TTC549 (cell line): ENCODE results near the gene PLA2G4E.

ENCODE experiments used
- FAIRE-seq: peaks from 2 replicates; lab custom pipeline; 2012; peaks lifted over from hg19 to GRCh38; lab: Jason Lieb, UNC

The PLA2G4E gene

DNA sequence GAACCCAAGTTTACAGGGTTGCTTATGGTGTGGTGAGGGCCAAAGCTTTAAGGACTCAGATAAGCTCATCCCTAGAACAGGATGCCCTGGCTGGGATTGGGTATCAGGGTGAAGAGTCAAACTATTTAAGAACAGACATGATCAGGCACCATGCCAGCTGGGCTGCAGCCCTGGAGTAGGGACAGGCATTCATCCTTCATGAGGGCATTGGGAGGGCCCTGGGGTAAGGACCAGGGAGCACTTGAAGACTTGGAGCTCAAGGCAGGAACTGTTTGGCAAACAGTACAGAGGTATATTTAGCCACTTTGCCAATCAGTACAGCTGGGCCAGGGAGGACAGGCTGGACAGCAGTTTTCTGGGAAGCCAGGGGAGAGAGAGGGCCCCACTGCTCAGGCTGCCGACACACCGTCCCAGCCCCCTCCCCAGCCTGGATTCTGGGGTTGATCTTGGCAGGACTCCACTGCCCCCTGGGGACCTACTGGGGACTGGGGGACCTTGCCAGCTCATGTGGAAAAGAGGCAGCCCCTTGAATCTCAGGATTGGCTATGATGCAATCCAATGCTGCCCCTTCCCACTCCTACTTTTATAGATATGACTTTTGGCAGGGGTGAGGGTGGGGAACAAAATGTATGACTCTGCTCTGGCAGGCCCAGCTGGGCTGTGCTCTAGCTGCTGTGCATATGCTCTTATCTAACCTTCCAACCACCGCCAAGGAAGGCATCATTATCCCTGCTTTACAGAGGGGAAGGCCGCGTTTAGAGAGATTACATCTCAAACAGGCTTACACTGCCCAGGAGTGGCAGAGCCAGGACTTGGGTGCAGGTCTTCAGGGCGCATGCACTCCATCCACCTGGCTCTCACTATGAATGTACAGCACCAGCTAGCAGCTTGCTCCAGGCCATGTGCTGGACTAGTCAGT, 2.3 kb downstream of the PLA2G4E start:
- FAIRE-seq = no peak

DNA sequence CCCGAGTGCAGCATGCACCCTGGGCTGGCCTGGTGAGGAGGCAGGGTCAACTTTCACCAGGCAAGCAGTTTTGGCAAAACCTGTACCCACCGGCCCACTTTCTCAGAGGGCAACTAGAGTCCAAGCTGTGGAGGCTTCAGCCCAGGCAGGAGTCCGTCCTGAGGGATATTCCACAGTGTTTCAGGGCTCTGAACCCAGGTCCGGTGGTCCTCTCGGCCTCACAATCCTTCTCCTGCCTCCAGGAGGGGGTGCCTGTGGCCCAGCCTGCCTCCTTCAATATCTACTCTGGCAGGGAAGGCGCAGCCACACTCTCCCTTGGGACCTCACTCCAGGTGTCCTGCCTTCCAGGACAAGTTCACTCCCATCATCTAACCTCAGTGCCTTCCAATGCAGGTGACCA, 3.9 kb downstream of the PLA2G4E start:
- FAIRE-seq = no peak

DNA sequence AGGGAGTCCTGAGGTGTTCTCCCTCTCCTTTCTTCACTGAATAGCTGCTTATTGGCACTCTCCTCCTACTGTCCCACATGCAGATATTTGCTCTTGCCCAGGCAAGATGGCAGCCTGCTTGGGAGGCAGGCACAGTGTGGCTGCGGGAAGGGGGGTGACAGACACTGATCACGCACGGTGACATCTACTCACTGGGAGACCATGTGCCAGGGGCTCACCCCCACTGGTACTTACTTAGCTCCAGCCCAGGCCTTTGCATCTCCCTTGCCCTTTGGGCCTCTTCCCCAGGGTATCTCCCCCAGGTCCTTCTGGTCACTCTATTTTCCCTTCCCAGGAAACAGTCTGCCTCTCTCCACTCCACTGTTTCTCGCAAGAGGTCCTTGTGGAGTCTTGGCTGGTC, 6.4 kb downstream of the PLA2G4E start:
- FAIRE-seq = no peak

DNA sequence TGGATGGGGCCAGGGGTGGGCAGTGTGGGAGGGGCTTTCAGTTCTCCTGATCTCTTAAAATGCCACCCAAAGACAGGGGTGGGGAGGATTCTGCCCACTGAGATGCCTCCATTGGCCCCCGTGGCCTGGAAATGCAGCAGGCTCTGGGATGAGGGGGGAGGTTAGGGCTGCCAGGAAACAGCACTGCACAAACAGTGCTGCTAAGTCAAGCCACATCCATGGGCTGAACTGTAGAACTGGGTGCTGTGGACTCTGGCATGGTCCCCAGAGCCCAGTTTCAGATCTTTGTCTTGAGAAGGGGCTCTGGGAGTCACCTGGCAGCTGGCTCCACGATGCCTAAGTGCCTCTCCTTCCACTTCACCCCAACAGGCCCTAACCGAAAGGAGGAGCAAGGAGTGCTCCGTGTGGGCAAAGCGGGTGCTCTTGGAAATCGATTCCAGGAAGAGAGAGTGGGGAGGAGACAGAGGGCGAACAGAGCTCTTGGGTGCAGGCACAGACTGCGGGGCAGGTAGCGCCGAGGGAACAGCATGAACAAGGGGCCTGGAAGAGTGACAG, 7.8 kb downstream of the PLA2G4E start:
- FAIRE-seq = no peak

DNA sequence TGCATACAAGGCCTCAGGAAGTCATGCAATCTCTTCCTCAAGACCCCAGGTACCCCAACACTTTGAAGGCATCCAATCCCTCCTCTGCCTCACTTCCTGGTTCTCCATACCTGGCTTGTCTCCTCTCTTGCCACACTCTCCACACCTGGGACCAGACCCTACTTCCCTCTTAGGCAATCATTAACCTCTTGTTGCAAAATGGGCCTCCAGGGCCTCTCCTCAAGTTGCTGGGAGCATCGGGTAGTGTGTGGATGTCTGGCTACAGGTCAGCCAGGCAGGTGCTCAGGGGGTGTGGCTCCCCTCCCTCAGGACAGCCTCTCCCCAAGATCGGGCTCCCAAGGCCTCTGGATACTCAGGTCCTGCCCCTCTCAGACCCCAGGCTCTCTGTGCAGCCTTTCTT, 8.6 kb downstream of the PLA2G4E start:
- FAIRE-seq = no peak

DNA sequence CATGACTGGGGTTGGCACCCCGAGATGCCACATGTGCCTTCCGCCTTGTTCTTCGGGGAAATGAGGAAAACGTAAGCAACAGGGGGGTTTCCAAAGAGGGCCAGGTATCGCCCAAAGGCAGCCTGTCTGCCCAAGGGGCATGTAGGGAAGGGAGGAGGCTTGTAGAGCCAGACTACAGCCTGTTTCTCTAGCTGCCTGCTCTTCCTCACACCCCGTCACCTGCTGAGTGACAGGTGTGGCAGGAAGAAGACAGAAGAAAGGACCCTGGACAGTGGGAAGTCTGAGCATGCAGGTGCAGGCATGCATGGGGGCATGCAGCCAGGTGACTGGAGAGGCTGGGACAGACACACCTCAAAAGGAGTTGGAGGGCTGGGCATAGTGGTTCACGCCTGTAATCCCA, 9.8 kb downstream of the PLA2G4E start:
- FAIRE-seq = no peak

DNA sequence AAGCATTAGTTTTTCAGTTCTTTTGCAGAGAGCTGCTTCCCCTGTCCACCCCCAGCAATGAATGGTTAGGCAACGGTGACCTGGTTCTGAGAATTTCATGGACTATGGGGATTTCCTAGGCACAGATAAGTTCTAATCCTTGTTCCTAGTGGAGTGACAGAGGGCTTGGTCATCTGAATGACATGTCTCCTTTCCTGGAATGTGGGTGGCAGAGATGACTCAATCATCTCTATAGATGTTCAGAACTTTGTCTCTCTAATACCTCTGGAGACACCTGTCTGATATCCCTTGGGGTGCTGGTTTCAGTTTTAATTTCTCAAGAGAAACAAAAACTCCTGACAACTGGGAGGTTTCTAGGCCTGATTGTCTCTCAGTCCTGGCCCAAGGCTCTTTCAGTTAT, 10.4 kb downstream of the PLA2G4E start:
- FAIRE-seq = no peak

DNA sequence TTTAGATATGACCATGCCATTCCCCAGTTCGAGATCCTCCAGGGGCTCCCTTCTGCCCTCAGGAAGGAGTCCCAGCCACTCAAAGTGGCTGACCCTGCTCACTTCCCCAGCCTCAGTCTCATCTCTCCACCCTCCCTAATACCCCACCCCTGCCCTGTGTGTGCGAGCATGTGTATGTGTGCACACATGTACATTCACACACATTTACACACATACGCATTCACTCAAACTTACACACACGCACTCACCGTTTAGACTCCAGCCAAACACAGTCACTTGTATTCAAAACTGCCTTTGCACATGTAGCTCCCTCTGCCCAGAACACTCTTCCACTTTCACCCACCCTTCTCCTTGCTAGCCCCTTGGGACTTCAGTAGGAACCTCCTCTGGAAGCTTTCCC, 11.4 kb downstream of the PLA2G4E start:
- no peak for FAIRE-seq

DNA sequence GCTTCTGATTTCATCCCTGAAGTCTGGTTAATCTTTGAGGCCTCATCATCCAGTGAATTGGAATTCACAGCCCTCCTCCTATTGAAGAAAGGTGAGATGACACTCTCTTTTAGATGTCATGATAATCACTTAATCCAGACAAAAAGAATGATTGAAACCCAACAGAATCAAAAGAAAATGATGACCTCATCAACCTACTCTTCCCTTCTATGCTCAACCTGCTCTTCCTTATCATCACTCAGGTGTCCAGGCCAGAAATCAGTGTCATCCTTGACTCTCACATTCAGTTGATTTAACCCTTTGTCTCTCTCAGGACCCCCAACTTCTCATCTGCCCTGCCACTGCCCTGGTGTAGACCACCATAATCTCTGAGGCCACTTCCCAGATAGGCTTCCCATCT, 11.8 kb downstream of the PLA2G4E start:
- FAIRE-seq = no peak

DNA sequence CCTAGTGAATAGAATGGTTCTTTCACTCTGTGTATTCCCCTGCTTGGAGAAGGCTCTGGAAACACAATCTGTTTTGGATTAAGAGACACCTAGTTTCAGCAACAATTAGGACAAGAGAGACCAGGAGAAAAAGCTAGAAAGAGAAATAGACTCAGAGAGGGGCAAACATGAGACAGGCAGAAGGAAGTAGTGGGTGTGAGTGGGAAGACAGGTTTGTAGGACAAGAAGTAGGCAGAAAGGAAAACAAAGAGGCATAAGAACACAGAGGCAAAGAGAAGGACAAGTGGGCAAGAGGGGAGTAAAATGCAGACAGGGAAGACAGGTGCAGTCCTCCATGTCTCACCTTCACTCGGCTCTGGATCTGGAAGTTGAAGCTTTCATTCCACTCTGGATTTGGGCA, 13.5 kb downstream of the PLA2G4E start:
- FAIRE-seq = no peak

DNA sequence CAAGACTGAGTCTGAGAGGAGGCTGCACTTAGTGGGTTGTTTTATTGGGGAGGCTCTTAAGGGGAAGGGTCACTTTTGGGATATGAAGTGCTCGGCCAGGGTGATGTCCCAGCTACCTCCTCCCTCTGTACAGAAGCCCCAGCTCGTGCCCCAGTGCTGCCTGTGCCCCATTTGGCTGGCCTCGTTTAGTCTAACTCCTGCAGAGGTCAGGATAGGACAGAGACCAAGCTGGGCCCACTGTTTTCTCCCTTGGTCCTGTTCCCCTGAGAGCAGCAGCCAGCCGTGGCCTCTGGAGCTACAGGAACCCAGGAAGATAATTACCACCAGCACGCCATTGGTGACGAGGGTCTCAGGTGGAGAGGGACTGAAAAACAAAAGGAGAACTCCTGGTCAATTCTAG, 18.5 kb downstream of the PLA2G4E start:
- no peak for FAIRE-seq

DNA sequence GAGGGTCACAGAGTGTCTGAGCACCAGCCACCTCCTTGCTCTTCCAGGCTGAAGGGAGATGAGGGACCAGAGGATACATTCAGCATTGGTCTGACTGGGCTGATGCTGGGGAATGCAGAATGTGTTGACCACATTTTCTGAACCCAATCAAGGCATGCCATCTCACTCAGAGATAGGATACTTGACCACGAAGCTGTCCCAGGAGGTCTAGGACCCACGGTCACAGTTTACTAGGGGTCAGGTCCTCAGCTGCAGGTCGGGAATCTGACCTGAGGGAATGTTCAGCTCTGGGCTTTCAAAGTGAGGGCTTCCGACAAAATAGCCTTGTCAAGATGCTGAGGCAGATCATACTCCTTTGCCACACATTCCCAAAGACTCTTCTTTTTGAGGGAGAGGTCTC, 19.6 kb downstream of the PLA2G4E start:
- no peak for FAIRE-seq

DNA sequence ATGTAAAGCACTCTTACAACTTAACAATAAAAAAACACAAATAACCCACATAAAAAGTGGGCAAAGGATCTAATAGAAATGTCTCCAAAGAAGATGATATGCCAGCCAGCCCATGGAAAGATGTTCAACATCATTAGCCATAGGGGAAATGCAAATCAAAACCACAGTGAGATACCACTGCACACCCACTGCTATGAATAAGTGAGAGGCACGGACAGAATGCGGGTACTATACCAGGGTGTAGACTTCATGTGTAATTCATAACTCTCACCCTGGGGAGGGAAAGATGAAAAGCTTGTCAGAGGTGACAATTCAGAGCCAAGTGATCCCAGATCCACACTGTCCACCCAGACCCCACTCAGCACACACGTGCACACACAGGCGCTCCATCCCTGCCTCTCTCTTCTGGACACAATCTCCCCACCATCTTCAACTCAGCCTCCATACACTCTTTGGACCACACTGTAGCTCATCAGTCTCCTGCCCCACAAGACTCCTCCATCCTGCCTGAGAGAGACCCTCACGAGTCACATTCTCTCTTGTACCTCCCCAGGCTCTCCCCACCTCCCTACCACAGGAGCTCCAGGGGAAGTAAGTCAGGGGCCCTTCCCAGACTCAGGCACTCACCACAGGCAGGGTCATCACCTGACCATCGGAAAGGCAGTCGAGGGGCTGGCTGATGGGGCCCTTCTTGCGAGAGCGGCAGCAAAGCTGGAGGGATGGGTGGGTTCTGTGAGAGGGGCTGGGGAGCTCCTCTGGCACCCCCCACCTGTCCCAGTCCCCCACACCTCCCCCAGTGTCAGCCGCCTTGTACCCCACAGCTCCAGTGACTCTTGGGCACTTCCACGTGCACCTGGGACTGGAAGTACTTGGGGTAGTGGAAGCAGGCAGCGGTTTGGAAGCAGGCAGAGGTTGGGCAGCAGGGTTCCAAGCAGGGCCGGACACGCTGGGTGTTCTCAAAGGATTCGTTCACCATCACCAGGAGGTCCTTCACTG, 21.3 kb downstream of the PLA2G4E start:
- FAIRE-seq = no peak

DNA sequence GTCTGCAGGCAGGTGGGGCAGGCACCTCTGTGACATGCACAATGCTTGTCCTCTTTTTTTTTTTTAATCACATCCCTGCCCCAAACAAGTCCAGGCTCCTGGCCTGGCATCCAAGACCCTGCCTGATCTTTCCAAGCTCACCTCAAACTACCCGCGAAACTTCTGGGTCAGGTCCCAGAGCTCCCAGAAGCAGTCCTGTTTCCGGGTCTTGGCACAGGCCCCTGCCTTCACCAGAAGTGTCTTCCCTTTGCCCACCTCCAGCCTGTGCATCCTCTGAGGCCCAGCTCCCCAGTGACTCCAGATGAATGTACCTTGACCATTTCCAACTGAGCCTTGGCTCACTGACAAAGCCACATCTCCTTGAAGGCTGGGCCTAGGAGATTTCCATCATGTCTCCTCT, 23.0 kb downstream of the PLA2G4E start:
- no peak for FAIRE-seq

DNA sequence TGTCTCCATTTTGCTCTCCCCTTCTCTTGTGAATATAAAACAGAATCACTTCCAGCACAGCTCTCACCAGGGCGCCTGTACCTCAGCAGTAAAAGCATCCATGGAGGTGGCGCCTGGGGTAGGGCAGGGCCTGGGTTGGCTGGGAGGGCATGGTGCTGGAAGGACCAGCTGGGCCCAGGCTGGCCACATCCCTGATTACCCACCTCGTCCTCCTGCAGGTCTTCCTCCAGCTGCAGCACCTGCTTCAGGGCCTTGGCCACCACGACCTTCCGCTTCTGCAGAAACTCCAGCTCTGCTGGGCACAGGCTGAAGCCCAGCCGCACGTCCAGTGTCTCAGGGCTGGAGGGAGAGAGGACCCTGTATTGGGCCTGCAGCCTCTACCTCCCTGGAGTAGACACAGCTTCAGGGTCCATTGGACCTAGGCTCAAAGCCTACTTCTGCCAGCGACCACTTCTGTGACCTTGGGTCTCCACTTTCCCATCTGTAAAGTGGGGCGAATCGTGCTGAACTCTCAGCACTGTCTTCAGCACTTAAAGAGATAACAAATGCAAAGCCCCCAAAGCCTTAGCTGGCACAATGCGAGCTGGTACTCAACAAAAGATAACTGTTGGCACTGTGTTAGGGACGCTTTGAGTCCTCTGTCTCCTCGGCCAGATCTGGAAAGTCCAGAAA, 23.8 kb downstream of the PLA2G4E start:
- FAIRE-seq = no peak

DNA sequence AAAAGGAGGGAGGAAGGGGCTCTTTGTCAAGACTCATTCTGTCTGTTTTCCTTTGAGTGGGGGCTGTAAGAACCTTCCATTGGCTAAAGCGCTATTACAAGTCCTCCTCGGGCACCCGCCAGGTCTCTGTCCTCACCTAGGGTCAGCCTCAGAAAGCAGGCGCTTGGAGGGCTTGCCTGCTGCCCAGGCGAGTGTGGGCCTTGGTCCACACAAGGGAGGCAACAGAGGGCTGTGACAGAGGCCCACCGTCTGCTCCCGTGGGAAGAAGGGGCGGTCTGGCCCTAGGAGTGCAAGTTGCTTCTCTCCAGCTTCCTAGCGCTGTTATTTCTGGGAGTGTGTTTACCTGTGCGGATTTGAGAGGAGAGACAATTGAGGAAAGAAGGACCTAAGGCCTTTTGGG, 24.5 kb downstream of the PLA2G4E start:
- no peak for FAIRE-seq

DNA sequence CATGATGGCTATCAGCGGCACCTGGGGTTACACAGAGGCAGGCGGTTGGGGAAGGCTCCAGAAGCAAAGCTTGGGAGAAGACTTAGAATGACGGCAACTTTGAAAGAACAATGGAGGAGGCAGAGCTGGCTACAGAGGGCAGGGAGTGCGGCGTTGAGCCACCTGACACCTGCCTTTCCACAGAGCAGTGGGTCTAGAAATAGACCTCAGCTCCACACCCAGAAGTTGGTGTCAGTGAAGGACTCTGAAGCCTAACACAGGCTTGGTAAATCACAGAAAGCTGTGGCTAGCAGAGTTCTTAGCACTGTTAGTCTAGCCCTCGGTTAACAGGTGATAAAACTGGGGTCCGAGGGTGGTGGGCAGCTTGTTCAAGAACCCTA, 25.4 kb downstream of the PLA2G4E start:
- FAIRE-seq = no peak

DNA sequence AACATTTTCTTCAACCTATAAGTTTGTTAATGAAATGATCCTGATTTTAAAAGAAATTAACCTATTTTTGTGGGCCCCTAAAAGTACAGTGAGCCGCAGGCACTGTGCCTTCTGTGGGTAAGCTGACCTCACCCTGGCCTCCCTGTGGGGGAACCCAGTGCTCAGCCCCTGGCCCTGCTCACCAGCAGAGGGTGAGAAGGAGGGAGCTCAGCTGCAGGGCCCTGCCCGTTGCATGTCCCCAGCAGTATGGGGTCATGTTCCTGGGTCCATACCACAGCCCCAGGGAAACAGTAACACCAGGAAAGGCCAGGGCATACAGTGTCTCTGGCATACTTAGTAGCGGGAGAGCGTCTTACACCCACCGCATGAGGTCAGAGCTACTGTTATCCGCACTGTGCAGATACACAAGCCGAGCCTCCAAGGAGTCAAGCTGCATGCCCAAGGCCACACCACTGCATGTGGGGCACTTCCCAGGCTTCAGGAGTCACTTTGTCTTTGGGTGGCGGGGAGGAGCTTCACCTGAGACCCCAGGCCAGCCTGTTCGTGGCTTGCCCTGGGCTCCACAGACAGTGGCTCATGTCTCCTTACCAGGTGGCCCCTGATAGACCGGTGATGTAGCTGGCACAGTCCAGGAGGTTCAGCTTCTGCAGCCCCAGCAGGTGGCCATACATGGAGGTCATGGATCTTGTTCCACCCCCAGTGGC, 25.9 kb downstream of the PLA2G4E start:
- no peak for FAIRE-seq

DNA sequence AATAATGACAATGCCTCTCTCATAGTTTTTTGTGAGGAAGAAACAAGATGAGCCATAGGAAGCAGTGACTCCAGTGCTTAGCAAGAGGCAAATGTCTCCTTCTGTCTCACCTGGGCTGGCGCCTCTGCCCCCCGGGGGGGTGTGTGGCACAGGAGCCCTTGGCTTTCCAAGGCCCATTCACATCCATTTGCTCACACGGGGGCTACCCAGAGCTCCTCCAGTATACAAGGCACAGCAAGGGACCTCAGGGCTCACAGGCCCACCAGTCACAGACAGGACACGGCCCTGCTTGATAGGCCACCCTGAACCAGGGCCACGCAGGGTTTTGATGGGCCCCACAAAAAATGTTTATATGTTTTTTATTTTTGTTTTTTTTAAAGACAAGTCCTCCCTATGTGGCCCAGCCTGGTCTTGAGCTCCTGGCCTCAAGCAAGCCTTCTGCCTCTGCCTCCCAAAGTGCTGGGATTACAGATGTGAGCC, 26.6 kb downstream of the PLA2G4E start:
- FAIRE-seq = no peak

DNA sequence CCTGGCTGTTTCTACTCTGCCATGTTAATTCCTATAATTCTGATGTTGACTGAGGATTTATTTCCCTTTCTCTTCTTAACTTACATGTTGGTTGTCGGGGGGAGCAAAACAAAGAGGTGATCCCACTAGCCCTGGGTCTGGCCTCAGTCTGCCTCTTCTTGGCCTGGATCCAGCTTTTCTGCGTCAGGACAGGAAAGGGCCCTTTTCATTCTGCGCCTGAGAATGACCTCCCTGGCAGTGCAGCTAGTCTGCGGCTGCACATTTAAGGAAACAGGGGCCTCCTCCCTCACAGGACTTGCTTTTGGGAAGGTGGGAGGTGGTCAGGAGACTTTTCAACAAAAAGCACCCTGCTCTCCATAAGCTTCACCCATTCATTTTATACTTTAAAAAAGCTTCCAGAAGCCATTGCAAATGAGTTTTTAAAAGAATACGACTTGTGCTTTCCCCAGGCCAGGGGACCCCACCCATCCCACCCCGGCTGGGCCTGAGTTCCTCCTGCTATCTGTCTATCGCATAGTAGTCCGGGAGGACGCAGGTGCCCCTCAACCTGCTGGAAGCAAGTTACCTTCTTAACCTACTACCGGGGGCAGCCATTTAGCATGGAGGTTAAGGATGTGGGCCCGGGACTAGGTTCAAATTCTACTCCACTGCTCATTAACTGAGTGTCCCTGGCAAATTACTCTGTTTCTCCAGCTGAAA, 27.2 kb downstream of the PLA2G4E start:
- FAIRE-seq = no peak

DNA sequence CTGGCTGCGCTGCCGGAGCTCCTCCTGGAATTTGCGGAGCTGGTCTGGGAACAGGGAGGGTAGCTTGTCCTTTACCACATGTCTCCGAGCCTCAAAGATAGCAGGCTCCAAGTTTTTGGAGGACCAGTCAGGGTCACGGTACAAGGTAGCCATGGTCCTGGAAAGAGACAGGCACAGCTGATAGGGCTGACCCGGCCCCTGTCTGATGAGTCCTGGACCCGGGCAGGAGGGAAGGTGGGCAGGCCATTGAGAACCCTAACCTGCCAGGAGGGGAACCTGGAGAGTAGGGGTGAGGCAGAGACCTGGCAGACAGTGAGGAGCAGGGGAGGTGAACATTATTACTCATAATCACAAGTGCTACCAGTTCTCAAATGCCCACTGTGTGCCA, 28.0 kb downstream of the PLA2G4E start:
- FAIRE-seq = no peak
